ENCODE results near the gene YY1.

DNA sequence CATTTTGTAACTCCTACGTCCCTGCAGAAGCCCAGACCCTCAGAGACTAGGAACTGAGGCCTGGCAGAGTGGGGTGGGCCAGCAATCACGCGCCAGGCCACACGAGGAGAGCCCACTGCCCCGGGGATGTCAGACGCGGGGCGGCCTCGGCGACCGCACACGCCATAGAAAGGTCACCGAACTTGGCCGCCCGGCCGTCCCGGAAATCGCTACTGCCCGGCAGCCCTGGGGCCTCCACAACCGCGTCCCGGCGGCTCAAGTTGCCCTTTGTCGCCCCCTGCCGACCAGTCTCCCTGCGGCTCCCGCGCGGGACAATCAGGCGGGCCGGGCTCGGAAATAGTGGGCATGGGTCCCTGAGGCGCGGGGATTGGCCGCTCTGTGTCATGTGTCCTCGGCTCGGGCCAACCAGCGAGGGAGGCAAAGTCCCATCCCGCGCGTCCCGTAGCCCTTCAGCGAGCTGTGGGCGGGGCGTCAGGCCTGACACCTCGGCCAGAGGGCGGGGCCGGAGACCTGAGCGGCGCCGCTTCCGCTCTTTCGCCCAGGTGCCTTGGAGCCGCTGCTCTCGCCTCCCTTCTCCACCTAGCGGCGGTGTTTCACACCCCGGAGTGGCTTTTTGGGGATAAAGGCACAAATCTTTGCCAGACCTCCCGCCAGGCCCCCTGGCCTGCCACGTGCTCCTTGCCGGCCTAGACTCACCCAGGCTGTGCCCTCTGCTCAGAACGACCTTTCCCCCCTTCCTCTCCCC lies 46.1 kb upstream of the YY1 start:
- TF ChIP-seq, protein P1, sequence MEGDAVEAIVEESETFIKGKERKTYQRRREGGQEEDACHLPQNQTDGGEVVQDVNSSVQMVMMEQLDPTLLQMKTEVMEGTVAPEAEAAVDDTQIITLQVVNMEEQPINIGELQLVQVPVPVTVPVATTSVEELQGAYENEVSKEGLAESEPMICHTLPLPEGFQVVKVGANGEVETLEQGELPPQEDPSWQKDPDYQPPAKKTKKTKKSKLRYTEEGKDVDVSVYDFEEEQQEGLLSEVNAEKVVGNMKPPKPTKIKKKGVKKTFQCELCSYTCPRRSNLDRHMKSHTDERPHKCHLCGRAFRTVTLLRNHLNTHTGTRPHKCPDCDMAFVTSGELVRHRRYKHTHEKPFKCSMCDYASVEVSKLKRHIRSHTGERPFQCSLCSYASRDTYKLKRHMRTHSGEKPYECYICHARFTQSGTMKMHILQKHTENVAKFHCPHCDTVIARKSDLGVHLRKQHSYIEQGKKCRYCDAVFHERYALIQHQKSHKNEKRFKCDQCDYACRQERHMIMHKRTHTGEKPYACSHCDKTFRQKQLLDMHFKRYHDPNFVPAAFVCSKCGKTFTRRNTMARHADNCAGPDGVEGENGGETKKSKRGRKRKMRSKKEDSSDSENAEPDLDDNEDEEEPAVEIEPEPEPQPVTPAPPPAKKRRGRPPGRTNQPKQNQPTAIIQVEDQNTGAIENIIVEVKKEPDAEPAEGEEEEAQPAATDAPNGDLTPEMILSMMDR (IDR thresholded peaks at IDR 0.05): peak; percentile 87 to 100 (median 99)
- TF ChIP-seq POLR2AphosphoS5 (IDR thresholded peaks at IDR 0.05) (peak; percentile 73 to 86), POLR2A (IDR thresholded peaks at IDR 0.05) (peak in 1 of 4 donors; percentile 69), EP300 (IDR thresholded peaks at IDR 0.05) (peak in 1 of 4 donors; percentile 4)

Data from upper lobe of left lung (tissue), 4 donors.